HEK293 (cell line): ENCODE data around the gene MOV10L1.

Source experiments
- CTCF ChIA-PET: fragments of 350-600 bp; formaldehyde crosslinking; extraction: SDS; loops from one replicate; lab custom pipeline; 2021; ENCODE audit warnings: antibody characterized with exemption; lab: Yijun Ruan, JAX
- POLR2A ChIA-PET: fragments of 300-600 bp; formaldehyde crosslinking; extraction: SDS; loops from one replicate; lab custom pipeline; 2020; ENCODE audit warnings: antibody characterized with exemption, inconsistent platforms; lab: Yijun Ruan, JAX
- H3K27ac ChIP-seq: fragments of 200-500 bp; sonication (Bioruptor generic); 2 replicates; pipeline ENCODE4 v1.5.1; 2014; ENCODE audit warnings: low read depth, low read length, control low read depth, inconsistent platforms; ENCODE audit errors: extremely low read depth
- H3K36me3 ChIP-seq, 2 experiments: fragments of 200-500 bp in 1 of 2; sonication (Bioruptor generic) in 1 of 2; 1 replicate in 1 of 2; 2 replicates in 1 of 2; pipeline ENCODE4 v1.5.1; 2014 to 2017; ENCODE audit warnings: inconsistent platforms in 2 of 2, low read length in 2 of 2; ENCODE audit not compliant: control insufficient read depth in 2 of 2, insufficient read depth in 1 of 2
- H3K4me1 ChIP-seq: fragments of 200-500 bp; sonication (Bioruptor generic); 2 replicates; pipeline ENCODE4 v1.5.1; 2014; ENCODE audit warnings: mild to moderate bottlenecking, low read length, inconsistent platforms; ENCODE audit not compliant: control insufficient read depth, insufficient read depth
- H3K4me3 ChIP-seq: 2 replicates; pipeline ENCODE4 v1.5.1; 2011; ENCODE audit warnings: low read depth, mild to moderate bottlenecking, control low read depth, low read length, moderate library complexity
- H3K9me3 ChIP-seq: fragments of 200-500 bp; sonication (Bioruptor generic); 2 replicates; pipeline ENCODE4 v1.5.1; 2014; ENCODE audit warnings: low read depth, low read length, inconsistent platforms; ENCODE audit not compliant: control insufficient read depth, insufficient read depth
- GLIS2 ChIP-seq: fragments of 450-650 bp; formaldehyde crosslinking; IDR thresholded peaks from 2 replicates; pipeline ENCODE4 v1.5.1; 2016; ENCODE audit warnings: missing biosample characterization, missing genetic modification characterization
- HIC1 ChIP-seq: fragments of 450-650 bp; formaldehyde crosslinking; IDR thresholded peaks from 2 replicates; pipeline ENCODE4 v1.5.1; 2016; ENCODE audit warnings: missing biosample characterization, missing genetic modification characterization
- KLF8 ChIP-seq: fragments of 450-650 bp; formaldehyde crosslinking; IDR thresholded peaks from 2 replicates; pipeline ENCODE4 v1.5.1; 2016; ENCODE audit warnings: missing biosample characterization, missing genetic modification characterization
- ZBTB11 ChIP-seq: fragments of 450-650 bp; formaldehyde crosslinking; conservative IDR thresholded peaks from 2 replicates; pipeline ENCODE4 v1.5.1; 2016; ENCODE audit warnings: low read depth, missing biosample characterization, missing genetic modification characterization
- ZBTB6 ChIP-seq: fragments of 450-650 bp; formaldehyde crosslinking; IDR thresholded peaks from 2 replicates; pipeline ENCODE4 v1.5.1; 2017; ENCODE audit warnings: missing biosample characterization, missing genetic modification characterization
- ZFP37 ChIP-seq: fragments of 450-650 bp; formaldehyde crosslinking; IDR thresholded peaks from 2 replicates; pipeline ENCODE4 v1.5.1; 2016; ENCODE audit warnings: missing biosample characterization, missing genetic modification characterization
- ZNF114 ChIP-seq: fragments of 450-650 bp; formaldehyde crosslinking; IDR thresholded peaks from 2 replicates; pipeline ENCODE4 v1.5.0; 2017; ENCODE audit warnings: missing biosample characterization, missing genetic modification characterization
- ZNF274 ChIP-seq, 2 experiments: fragments of 200-500 bp in 1 of 2; fragments of 450-650 bp in 1 of 2; sonication (Bioruptor generic) in 1 of 2; formaldehyde crosslinking in 1 of 2; IDR thresholded peaks; 2 replicates each; pipeline versions ENCODE4 v1.5.1 to v1.6.1; 2014 to 2016; ENCODE audit warnings: borderline replicate concordance in 1 of 2, inconsistent platforms in 1 of 2, low read length in 1 of 2, missing biosample characterization in 1 of 2, missing genetic modification characterization in 1 of 2
- ZNF354C ChIP-seq: fragments of 450-650 bp; formaldehyde crosslinking; IDR thresholded peaks from 2 replicates; pipeline ENCODE4 v1.5.1; 2016; ENCODE audit warnings: missing biosample characterization, missing genetic modification characterization, low read depth, borderline replicate concordance
- ZNF398 ChIP-seq: fragments of 450-650 bp; formaldehyde crosslinking; IDR thresholded peaks from 2 replicates; pipeline ENCODE4 v1.5.1; 2017; ENCODE audit warnings: missing biosample characterization, missing genetic modification characterization
- ZNF416 ChIP-seq: fragments of 450-650 bp; formaldehyde crosslinking; IDR thresholded peaks from 2 replicates; pipeline ENCODE4 v1.5.1; 2016; ENCODE audit warnings: missing biosample characterization, missing genetic modification characterization
- ZNF449 ChIP-seq: fragments of 450-650 bp; formaldehyde crosslinking; IDR thresholded peaks from 2 replicates; pipeline ENCODE4 v1.5.1; 2017; ENCODE audit warnings: missing biosample characterization, mild to moderate bottlenecking, missing genetic modification characterization, moderate library complexity
- ZNF623 ChIP-seq: fragments of 450-650 bp; formaldehyde crosslinking; IDR thresholded peaks from 2 replicates; pipeline ENCODE4 v1.5.1; 2016; ENCODE audit warnings: missing biosample characterization, missing genetic modification characterization
- ZNF654 ChIP-seq: fragments of 450-650 bp; formaldehyde crosslinking; IDR thresholded peaks from 2 replicates; pipeline ENCODE4 v1.5.1; 2016; ENCODE audit warnings: low read depth, missing biosample characterization, missing genetic modification characterization
- ZNF664 ChIP-seq: fragments of 450-650 bp; formaldehyde crosslinking; IDR thresholded peaks from 2 replicates; pipeline ENCODE4 v1.5.1; 2016; ENCODE audit warnings: missing biosample characterization, missing genetic modification characterization
- ZNF677 ChIP-seq: fragments of 450-650 bp; IDR thresholded peaks from 2 replicates; pipeline ENCODE4 v1.5.0; 2018; ENCODE audit warnings: missing biosample characterization, mild to moderate bottlenecking, missing genetic modification characterization, moderate library complexity
- ZNF776 ChIP-seq: fragments of 450-650 bp; formaldehyde crosslinking; IDR thresholded peaks from 2 replicates; pipeline ENCODE4 v1.5.0; 2017; ENCODE audit warnings: missing biosample characterization, missing genetic modification characterization, borderline replicate concordance
- ZNF837 ChIP-seq: fragments of 450-650 bp; formaldehyde crosslinking; IDR thresholded peaks from 2 replicates; pipeline ENCODE4 v1.5.1; 2016; ENCODE audit warnings: missing biosample characterization, missing genetic modification characterization

Gene MOV10L1

GRCh38 chr22:50197856-50198623, 108.2 kb downstream of the MOV10L1 start:
- Histone ChIP-seq H3K27ac (no peak overlapping the region), H3K4me1 (peaks cover 5% of the 10 kb centered on the region; the same call in 1 of the 2 replicates), H3K4me3 (no peak overlapping the region), H3K36me3 (peaks cover 13 to 69% of the 10 kb centered on the region in 2 experiments), H3K9me3 (no peaks in the 10 kb centered on the region)
- TF ChIP-seq GLIS2 (tag by site-specific recombination) (0 out of 2 replicates have a peak, but pooled peaks have one; percentile 31), ZBTB6 (no peak)
- ChIA-PET POLR2A (interaction anchor here (0.6 kb wide), 1 partner anchor 80 kb away, joined by 5 read pairs; no protein-coding TSS in a partner anchor), CTCF (interaction anchor here (2.3 kb wide), 1 partner anchor 8 kb away, joined by 5 read pairs; no protein-coding TSS in a partner anchor)

GRCh38 chr22:50198624-50199017, 108.8 kb downstream of the MOV10L1 start:
- ChIA-PET POLR2A (interaction anchor here (0.6 kb wide), 2 partner anchors 44 to 81 kb away, joined by 4 to 5 read pairs; no protein-coding TSS in a partner anchor), CTCF (interaction anchor here (2.3 kb wide), 1 partner anchor 8 kb away, joined by 5 read pairs; no protein-coding TSS in a partner anchor)
- Histone ChIP-seq H3K9me3 (no peaks in the 10 kb centered on the region), H3K36me3 (peaks cover 16 to 69% of the 10 kb centered on the region in 2 experiments), H3K4me3 (no peak overlapping the region), H3K4me1 (peaks cover 5% of the 10 kb centered on the region; the same call in 1 of the 2 replicates), H3K27ac (no peak overlapping the region)
- TF ChIP-seq ZNF449 (tag by site-specific recombination) (no peak), KLF8 (tag by site-specific recombination) (no peak), ZNF354C (tag by site-specific recombination) (no peak), ZNF664 (no peak), ZNF837 (tag by site-specific recombination) (no peak), ZNF776 (tag by site-specific recombination) (no peak), ZNF677 (tag by site-specific recombination) (no peak), ZBTB11 (tag by site-specific recombination) (no peak)

- Histone ChIP-seq H3K4me3 (no peak overlapping the region), H3K27ac (peak overlapping the region; percentile 82), H3K4me1 (peaks cover 5% of the 10 kb centered on the region; the same call in 1 of the 2 replicates), H3K36me3 (peaks cover 21 to 67% of the 10 kb centered on the region in 2 experiments), H3K9me3 (no peaks in the 10 kb centered on the region)
- ChIA-PET CTCF (interaction anchor here (2.3 kb wide), 1 partner anchor 9 kb away, joined by 5 read pairs; no protein-coding TSS in a partner anchor), POLR2A (interaction anchor here (1.0 to 1.2 kb wide), 2 partner anchors 9 to 27 kb away, joined by 5 to 8 read pairs; no protein-coding TSS in a partner anchor)
- TF ChIP-seq ZNF416 (tag by site-specific recombination) (no peak), ZFP37 (tag by site-specific recombination) (no peak), ZNF114 (tag by site-specific recombination) (no peak), ZNF623 (no peak), ZNF654 (tag by site-specific recombination) (no peak), ZNF274 (IDR thresholded peaks at IDR 0.05; ENCODE audit: low read length) (no peak), ZNF274 (tag by site-specific recombination; IDR thresholded peaks at IDR 0.05; ENCODE audit: borderline replicate concordance) (no peak), HIC1 (tag by site-specific recombination) (no peak), ZNF398 (tag by site-specific recombination) (no peak)
These were observed 109.5 kb downstream of the MOV10L1 start for GRCh38 chr22:50199251-50199721.
